SU-DHL-6 (cell line): ENCODE results near the gene TULP4.

ENCODE experiments used
- EZH2phosphoT487 ChIP-seq: fragments of 200-600 bp; sonication (generic), shearing (Covaris generic); conservative IDR thresholded peaks from 2 replicates; pipeline ENCODE4 v1.6.1; 2018; ENCODE audit warnings: mild to moderate bottlenecking, antibody characterized with exemption, low read length, moderate library complexity, mixed read lengths
- TF ChIP-seq, protein P1 (sequence below): fragments of 200-600 bp; sonication (generic); IDR thresholded peaks from one replicate; pipeline ENCODE4 v1.5.1; 2017; ENCODE audit warnings: antibody characterized with exemption, mild to moderate bottlenecking, low read length, moderate library complexity; ENCODE audit not compliant: insufficient read depth, poor library complexity, severe bottlenecking

DNA sequence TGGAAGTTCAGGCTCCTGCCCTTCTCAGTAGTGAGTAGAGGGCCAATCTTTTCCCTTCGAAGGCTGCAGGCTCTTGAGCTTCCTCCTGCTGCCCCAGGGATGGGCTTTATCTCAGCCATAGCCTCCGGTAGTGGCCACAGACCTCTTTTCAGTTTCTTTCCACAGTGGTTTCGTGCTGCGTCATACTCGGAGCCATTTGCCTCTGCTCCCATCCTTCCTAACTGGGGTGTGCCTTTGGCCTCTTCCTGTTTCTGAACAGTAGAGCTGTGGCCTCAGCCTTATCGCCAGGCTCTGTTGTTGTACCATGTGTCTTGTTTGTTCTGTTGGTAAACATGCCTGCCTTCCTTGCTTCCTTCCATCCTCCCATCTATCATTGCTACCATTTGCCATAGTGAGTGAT lies 54.1 kb downstream of the TULP4 start:
- TF ChIP-seq, protein P1, sequence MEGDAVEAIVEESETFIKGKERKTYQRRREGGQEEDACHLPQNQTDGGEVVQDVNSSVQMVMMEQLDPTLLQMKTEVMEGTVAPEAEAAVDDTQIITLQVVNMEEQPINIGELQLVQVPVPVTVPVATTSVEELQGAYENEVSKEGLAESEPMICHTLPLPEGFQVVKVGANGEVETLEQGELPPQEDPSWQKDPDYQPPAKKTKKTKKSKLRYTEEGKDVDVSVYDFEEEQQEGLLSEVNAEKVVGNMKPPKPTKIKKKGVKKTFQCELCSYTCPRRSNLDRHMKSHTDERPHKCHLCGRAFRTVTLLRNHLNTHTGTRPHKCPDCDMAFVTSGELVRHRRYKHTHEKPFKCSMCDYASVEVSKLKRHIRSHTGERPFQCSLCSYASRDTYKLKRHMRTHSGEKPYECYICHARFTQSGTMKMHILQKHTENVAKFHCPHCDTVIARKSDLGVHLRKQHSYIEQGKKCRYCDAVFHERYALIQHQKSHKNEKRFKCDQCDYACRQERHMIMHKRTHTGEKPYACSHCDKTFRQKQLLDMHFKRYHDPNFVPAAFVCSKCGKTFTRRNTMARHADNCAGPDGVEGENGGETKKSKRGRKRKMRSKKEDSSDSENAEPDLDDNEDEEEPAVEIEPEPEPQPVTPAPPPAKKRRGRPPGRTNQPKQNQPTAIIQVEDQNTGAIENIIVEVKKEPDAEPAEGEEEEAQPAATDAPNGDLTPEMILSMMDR = no peak
- TF ChIP-seq EZH2phosphoT487 = no peak
